Skin epidermis (tissue), 12 donors: ENCODE results near the gene CDC34.
A peak's percentile ranks its signal among the peaks of the same experiment; 100 is the strongest.

ENCODE experiments used
- H3K27ac ChIP-seq, 21 experiments: fragments of 200-600 bp; sonication (generic) in 11 of 21; one replicate each; pipeline ENCODE4 v1.5.0; 2020; ENCODE audit warnings: mild to moderate bottlenecking in 3 of 21, inconsistent platforms in 2 of 21, moderate library complexity in 2 of 21
- H3K4me3 ChIP-seq, 7 experiments: fragments of 200-600 bp; sonication (generic) in 2 of 7; one replicate each; pipeline ENCODE4 v1.5.0; 2020; ENCODE audit warnings: inconsistent platforms in 2 of 7, mild to moderate bottlenecking in 2 of 7, moderate library complexity in 1 of 7

CDC34 gene

DNA sequence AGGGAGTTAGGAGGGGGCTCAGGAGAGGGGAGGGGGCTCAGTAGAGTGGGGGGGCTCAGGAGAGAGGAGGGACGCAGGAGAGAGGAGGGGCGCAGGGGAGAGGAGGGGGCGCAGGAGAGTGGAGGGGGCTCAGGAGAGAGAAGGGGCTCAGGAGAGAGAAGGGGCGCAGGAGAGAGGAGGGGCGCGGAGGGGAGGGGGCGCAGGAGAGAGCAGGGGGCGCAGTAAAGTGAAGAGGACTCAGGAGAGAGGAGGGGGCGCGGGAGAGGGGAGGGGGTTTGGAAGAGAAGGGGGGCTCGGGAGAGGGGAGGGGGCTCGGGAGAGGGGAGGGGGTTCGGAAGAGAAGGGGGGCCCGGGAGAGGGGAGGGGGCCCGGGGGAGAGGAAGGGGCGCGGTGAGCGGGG, 34.6 kb upstream of the CDC34 start:
- H3K27ac ChIP-seq, result no peak overlapping the region
- no peak overlapping the region for H3K4me3 ChIP-seq

DNA sequence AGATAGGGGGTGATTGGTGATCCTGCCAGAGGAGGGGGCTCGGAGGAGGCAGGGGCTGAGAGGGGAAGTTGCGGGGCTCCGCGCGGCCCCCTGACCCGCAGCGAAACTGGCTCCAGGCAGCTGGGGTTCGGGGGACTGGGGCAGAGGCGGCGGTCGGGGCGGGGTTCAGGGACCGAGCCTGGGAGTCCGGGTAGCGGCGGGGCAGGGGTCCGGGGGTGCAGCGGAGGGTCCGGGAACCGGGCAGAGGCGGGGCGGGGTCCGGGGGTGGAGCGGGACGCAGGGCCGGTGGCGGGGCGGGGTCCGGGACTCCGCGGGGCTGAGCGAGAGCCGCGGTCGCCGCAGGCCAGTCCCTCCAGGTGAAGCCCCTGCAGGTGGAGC, 34.1 kb upstream of the CDC34 start:
- Histone ChIP-seq H3K4me3 (no peak overlapping the region), H3K27ac (no peak overlapping the region)

DNA sequence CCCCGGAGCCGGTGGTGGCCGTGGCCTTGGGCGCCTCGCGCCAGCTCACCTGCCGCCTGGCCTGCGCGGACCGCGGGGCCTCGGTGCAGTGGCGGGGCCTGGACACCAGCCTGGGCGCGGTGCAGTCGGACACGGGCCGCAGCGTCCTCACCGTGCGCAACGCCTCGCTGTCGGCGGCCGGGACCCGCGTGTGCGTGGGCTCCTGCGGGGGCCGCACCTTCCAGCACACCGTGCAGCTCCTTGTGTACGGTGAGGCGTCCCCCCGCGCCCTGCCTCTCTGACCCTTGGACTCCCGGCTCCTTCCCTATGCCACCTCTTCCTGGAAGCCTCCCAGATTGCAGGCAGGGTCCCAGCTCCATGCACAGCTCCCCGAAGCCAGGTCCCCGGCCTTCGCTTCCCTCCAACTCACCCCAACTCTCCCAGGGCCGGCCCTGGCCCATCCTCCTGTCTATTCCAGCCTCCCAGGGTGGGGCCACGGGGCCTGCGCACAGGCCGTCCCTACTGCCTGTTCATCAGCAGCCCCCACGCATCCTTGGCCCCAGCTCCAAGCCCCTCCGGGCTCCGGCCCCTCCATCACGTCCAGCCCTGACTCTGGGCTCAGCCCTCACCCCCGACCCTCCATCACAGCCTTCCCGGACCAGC, 33.6 kb upstream of the CDC34 start:
- H3K4me3 ChIP-seq, result no peak overlapping the region
- H3K27ac ChIP-seq, result no peak overlapping the region

DNA sequence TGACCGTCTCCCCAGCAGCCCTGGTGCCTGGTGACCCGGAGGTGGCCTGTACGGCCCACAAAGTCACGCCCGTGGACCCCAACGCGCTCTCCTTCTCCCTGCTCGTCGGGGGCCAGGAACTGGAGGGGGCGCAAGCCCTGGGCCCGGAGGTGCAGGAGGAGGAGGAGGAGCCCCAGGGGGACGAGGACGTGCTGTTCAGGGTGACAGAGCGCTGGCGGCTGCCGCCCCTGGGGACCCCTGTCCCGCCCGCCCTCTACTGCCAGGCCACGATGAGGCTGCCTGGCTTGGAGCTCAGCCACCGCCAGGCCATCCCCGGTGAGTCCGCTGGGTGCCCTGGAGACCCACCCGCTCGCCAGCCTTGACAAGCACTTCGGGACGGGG, 33.1 kb upstream of the CDC34 start:
- no peak overlapping the region for H3K27ac ChIP-seq
- no peak overlapping the region for H3K4me3 ChIP-seq

DNA sequence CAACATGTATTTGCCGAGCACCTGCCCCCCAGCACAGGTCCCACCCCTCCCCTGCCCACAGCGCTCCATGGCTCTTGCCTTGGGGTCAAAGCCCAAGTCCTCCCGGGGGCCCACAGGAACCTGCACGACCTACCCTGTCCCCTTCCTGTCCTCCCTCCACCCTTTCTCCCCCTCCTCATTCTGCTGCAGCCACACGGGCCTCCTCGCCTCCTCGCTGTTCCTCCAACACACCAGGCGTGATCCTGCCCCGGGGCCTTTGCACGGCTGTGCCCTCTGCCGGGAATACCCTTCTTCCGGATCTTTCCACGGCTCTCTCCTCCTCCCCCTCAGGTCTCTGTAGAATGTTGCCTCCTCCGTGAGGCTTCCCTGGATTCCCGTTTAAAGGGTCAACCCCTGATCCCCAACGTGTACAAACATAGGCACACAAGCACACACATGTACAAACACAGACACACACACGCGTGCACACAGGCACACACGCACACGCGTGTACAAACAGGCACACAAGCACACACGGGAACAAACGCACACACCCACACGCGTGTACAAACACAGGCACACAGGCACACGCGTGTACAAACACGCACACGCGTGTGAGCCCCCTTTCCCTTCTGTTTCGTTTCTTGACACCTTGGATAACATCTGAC, 32.5 kb upstream of the CDC34 start:
- H3K4me3 ChIP-seq, result no peak overlapping the region
- no peak overlapping the region for H3K27ac ChIP-seq

DNA sequence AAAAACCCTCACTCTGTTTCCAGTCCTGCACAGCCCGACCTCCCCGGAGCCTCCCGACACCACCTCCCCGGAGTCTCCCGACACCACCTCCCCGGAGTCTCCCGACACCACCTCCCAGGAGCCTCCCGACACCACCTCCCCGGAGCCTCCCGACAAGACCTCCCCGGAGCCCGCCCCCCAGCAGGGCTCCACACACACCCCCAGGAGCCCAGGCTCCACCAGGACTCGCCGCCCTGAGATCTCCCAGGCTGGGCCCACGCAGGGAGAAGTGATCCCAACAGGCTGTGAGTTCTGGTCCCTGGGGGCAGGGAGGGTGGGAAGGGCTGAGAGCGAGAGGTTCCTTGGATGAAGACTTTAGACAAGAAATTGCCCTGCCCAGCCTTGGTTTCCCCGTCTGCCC, 29.9 kb upstream of the CDC34 start:
- H3K4me3 ChIP-seq, result no peak overlapping the region
- no peak overlapping the region for H3K27ac ChIP-seq

DNA sequence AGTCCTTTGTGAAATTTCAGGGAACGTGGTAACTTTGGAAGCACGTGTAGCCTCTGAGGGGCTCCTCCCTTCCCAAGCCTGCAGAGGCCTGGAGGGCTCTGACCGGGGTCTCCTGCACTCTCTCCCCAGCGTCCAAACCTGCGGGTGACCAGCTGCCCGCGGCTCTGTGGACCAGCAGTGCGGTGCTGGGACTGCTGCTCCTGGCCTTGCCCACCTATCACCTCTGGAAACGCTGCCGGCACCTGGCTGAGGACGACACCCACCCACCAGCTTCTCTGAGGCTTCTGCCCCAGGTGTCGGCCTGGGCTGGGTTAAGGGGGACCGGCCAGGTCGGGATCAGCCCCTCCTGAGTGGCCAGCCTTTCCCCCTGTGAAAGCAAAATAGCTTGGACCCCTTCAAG, 26.9 kb upstream of the CDC34 start:
- Histone ChIP-seq H3K27ac (no peak overlapping the region), H3K4me3 (no peak overlapping the region)

DNA sequence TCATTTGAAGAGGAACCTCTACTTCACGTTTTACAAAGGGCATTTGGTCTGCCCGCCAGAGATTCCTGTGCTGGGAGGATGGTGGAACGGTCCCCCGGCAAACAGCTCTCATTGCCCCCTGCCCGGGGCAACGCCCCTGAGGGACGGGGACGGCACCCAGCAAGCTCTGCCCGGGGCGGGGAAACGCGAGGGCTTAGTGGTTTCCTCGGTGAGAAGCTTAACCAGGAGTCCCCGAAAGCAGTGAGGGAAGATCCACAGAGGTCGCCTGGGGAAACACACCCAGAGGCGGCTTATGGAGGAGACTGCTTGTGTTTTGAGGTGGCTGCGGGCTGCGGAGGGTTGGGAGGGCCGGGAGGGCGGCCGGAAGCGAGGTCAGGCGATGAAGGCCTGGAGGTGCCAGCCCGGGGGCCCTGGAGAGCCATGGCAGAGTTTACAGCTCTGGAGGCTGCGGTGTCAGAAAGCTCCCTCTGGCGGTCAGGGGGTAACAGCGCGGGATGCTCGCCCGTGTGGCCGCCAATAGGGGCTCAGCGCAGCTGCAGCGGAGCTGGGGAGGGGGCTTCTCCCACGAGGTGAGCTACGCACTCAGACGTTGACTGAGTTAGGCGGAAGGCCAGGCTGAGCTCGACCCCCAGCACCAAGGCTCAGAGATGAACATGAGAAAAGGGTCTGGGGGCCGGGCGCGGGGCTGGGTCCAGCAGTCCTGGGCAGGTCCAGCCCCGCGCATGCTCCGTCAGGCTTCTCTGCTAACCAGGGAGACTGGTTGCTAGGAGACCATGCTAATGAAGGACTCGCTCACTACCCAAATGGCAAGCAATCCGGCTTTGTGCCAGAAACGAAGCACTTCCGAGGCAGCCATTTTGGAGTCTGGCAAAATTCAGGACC, 24.9 kb upstream of the CDC34 start:
- H3K27ac ChIP-seq, result peak overlapping the region; percentile 89 to 99 (median 97)
- H3K4me3 ChIP-seq, result peak overlapping the region; percentile 84 to 100 (median 98)

DNA sequence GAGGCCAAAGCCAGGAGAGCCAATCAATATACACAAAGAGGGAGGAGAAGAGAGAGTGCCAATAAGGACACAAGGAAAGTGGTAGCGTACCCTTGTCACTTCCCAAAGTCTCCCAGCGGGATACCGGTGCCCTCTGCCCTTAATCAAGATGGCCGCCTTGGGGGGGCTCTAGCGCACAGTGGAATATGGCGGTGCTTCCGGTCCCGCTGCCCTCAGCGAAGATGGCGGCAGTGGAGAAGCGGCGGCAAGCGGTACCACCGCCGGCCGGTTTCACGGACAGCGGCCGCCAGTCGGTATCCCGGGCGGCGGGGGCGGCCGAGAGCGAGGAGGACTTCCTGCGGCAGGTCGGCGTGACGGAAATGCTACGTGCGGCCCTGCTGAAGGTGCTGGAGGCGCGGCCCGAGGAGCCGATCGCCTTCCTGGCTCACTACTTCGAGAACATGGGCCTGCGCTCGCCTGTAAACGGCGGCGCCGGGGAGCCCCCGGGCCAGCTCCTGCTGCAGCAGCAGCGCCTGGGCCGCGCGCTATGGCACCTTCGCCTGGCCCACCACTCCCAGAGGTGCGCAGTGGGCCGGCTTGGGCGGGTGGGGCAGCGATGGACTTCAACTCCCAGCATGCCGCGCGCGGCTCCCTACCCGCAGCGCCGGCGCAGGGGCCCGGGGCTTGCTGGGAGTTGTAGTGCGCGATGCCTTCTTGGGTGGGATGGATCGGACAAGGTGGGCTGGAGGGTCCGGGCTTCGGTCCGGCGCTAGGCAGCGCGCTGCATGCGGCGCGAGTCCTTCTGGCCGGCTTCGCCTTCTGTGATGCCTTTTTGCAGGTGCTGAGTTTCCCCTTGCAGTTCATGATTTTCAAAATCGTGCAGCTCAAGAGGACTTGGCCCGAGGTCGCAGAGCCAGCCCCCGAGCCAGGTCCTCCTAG, 24.0 kb upstream of the CDC34 start, which contains the start of gene TPGS1:
Gene TPGS1, plus strand, starts transcription at position 212 of the 918 bp plus-strand sequence. Its CDS starts 10 bp downstream, at position 222.
- peak within 1 kb of the TSS; percentile 89 to 99 (median 97) for H3K27ac ChIP-seq
- peak within 1 kb of the TSS; percentile 84 to 100 (median 98) for H3K4me3 ChIP-seq

DNA sequence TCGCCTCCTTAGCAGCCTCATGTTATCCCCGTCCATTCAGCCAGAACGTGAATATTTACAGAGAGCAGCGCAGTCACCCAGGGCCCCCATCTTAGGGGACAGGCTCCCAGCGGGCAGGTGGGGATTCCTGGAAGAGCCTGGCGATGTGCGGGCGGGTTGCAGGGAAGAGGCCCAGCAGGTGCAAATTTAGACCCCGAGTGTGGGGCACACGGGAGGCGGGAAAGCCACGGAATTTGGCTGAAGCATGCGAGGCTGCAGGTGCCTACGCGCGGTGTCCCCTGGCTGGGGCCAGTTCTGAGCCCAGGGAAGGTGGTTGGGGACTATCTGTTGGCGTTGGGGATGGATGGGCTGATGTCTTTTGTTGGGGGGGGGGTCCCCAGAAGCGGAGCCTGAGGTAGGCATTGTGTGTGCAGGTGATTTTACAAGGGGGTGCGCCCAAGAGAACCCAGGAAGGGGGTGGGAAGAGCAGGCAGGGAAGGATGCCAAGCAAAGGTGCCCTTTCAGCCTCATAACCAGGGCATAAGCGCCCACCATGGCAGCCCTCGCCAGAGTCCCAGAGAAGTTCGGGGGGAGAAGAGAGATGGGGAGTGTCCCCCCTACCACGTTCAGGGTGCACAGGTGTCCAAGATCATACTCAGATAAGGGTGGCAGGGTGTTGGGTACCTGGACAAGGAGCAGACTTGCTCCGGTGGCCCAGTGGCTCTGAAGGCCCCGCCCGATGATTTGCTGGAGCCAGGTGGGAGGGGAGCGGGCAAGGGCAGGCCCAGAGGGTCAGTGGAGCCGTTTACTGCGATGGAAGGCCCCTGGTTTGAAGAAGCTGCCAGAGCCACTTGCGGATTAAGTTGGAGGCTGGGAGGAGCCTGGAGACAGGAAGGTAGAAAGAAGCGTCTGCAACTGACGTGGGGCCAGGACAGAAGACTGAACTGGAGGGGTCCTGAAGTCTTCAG, 23.1 kb upstream of the CDC34 start:
- Histone ChIP-seq H3K27ac (peak overlapping the region in 17 of 21 experiments; percentile 90 to 99 (median 97)), H3K4me3 (peak overlapping the region; percentile 84 to 100 (median 98))

DNA sequence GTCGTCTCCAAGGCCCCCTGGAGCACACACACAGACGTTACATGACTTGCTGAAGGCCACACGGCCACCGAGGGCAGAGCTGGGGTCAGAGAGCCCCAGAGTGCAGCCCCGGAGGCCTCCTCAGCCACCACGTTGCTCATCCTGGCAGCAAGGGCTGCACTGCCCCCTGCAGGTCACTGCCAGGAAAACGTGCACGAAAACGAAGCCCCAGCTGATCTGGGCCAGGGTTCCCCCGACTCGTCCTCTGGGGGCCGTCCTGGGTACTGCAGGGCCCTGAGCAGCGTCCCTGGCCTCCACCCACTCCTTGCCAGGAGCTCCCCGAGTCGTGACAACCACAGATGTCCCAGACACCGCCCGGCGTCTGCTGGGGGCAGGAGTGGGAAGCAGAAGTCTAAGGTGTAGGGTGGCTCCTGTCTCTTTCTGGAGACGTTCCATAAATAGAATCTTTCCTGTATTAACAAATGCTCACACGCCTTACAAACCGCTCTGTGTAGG, 20.9 kb upstream of the CDC34 start:
- peak overlapping the region in 20 of 21 experiments; percentile 34 to 95 (median 78) for H3K27ac ChIP-seq
- H3K4me3 ChIP-seq, result peak overlapping the region in 6 of 7 experiments; percentile 7 to 26 (median 10)

DNA sequence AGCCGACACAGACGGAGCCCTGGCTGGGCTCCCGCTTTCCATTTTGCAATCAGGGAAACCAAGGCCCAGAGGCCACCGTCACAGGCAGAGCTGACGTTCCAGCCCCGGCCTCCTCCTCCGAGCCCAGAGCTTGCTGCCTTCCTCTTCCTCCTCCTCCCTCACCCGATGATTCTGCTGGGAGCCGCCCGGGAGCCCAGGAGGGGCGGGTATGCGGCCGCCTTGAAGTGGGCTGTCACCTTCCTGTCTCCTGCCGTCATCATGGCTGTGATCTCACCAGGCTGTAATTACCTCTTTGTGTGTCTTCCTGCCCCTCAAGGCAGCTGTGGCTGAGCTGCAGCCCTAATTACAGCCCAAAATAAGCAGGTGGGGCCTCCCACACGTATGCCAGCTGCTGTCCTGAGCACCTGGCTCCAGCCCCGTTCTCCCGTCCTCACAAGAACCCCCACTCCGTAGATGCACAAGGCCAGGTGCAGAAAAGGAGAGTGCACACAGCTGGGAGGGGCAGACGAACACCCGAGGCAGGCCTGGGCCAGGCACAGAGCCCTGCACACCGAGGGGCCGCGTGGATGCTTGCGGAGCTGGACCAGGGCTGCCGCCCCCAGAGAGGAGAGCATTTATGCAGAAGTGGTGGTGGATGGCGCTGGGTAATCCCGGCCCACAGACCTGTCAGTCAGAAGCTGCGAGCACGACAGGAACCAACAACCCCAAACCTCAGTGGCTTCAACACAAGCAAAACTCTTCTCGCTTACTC, 20.3 kb upstream of the CDC34 start:
- peak overlapping the region in 20 of 21 experiments; percentile 34 to 95 (median 78) for H3K27ac ChIP-seq
- H3K4me3 ChIP-seq, result peak overlapping the region in 6 of 7 experiments; percentile 7 to 26 (median 10)

DNA sequence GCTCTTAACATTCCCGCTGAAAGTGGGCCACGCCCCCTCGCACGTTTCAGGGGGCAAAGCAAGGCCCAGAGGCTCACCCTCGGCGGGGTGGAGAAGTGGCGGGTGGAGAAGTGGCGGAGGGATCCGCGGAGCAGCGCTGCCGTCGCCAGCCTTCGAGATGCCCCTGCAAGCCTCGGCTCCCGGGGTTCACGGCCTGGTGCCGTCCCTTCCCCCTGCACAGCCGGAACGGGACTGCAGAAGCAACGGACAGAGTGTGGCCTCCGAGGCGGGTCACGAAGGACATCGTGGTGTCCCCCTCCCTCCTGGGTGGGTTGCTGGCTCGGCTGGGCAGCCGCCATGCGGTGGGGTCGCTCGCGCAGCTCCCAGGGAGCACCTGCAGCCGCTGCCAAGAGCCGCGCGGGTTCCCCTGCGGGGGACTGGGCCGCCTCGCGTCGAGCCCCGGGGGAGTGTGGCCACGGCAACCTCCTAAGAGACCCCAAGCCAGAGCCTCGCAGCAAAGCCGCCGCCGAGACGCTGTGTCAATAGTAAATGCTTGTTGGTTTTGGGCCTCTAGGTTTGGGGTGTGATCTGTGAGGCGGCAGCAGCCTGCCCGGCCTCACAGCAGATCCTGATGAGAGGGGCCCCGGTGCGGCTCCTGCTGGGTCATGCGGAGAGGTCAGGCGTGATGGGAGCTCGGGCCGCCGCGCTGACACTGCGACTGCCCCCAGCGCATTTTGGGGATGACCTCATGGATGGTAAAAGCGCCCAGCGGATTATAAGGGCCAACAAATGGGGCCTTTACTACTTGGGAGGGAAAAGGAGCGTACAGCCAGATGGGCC, 18.8 kb upstream of the CDC34 start:
- no peak overlapping the region for H3K4me3 ChIP-seq
- peak overlapping the region in 4 of 21 experiments; percentile 81 to 95 (median 84) for H3K27ac ChIP-seq

DNA sequence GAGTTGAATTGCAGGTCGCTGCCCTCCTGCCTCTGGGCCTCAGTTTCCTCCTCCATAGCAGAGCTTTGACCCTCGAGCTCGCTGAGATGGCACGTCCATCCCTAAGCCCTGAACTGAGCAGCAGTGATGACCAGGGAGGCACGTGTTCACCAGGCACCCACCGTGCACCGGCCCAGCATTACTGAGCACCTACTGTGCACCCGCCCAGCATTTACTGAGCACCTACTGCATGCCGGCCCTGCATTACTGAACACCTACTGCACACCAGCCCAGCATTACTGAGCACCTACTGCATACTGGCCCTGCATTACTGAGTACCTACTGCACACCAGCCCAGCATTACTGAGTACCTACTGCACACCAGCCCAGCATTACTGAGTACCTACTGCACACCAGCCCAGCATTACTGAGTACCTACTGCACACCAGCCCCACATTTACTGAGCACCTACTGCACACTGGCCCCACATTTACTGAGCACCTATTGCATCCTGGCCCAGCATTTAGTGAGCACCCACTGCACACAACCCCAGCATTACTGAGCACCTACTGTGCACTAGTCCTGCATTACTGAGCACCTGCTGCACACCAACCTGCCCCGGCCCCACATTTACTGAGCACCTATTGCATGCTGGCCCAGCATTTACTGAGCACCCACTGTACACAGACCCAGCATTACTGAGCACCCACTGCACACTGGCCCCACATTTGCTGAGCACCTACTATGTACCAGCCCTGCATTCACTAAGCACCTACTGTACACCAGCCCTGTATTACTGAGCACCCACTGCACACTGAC, 18.0 kb upstream of the CDC34 start:
- Histone ChIP-seq H3K27ac (no peak overlapping the region), H3K4me3 (no peak overlapping the region)

DNA sequence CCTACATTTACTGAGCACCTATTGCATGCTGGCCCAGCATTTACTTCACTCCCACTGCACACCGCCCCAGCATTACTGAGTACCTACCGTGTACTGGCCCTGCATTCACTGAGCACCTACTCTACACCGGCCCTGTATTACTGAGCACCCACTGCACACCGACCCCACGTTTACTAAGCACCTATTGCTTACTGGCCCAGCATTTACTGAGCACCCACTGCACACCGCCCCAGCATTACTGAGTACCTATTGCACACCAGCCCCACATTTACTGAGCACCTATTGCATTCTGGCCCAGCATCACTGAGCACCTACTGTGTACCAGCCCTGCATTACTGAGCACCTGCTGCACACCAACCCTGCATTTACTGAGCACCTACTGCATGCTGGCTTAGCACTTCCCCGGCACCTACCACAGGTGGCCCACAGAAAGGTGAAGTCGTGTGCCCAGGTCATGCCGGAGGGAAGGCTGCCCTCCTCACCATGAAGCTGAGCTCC, 17.3 kb upstream of the CDC34 start:
- Histone ChIP-seq H3K4me3 (no peak overlapping the region), H3K27ac (no peak overlapping the region)
